Fibroblast of mammary gland (primary cell): ENCODE data around the gene TMTC1.
A peak's percentile ranks its signal among the peaks of the same experiment; 100 is the strongest.

ENCODE experiments used
- DNase-seq: peaks from one replicate; pipeline ENCODE4 v3.0.0-alpha.2; 2010; ENCODE audit warnings: low read depth
- H3K4me3 ChIP-seq: 2 replicates; pipeline ENCODE4 v1.5.1; 2011; ENCODE audit warnings: low read depth, mild to moderate bottlenecking, low read length, moderate library complexity; ENCODE audit not compliant: control insufficient read depth
- TF ChIP-seq, protein P1 (sequence below): conservative IDR thresholded peaks from 2 replicates; pipeline ENCODE4 v1.5.1; 2011; ENCODE audit warnings: low read depth, low read length, inconsistent platforms; ENCODE audit not compliant: control insufficient read depth, insufficient read depth

TMTC1 gene

GRCh38 chr12:29769162-29769858 lies 14.4 kb downstream of the TMTC1 start:
- no peak overlapping the region for H3K4me3 ChIP-seq
- DNase-seq: peak; percentile 95
- TF ChIP-seq, protein P1, sequence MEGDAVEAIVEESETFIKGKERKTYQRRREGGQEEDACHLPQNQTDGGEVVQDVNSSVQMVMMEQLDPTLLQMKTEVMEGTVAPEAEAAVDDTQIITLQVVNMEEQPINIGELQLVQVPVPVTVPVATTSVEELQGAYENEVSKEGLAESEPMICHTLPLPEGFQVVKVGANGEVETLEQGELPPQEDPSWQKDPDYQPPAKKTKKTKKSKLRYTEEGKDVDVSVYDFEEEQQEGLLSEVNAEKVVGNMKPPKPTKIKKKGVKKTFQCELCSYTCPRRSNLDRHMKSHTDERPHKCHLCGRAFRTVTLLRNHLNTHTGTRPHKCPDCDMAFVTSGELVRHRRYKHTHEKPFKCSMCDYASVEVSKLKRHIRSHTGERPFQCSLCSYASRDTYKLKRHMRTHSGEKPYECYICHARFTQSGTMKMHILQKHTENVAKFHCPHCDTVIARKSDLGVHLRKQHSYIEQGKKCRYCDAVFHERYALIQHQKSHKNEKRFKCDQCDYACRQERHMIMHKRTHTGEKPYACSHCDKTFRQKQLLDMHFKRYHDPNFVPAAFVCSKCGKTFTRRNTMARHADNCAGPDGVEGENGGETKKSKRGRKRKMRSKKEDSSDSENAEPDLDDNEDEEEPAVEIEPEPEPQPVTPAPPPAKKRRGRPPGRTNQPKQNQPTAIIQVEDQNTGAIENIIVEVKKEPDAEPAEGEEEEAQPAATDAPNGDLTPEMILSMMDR: no peak

- TF ChIP-seq, protein P1: no peak
- DNase-seq: no peak
- no peak overlapping the region for H3K4me3 ChIP-seq
These were observed 15.4 kb downstream of the TMTC1 start for GRCh38 chr12:29768372-29768771.

- DNase-seq: no peak
- TF ChIP-seq, protein P1: no peak
- H3K4me3 ChIP-seq: no peak overlapping the region
These were observed 20.4 kb downstream of the TMTC1 start for GRCh38 chr12:29763301-29763683.

GRCh38 chr12:29762637-29763300 lies 21.0 kb downstream of the TMTC1 start:
- DNase-seq: no peak
- TF ChIP-seq, protein P1: no peak
- H3K4me3 ChIP-seq: no peak overlapping the region

GRCh38 chr12:29759950-29760349 lies 23.8 kb downstream of the TMTC1 start:
- no peak for DNase-seq
- H3K4me3 ChIP-seq: no peak overlapping the region
- TF ChIP-seq, protein P1: no peak

DNA sequence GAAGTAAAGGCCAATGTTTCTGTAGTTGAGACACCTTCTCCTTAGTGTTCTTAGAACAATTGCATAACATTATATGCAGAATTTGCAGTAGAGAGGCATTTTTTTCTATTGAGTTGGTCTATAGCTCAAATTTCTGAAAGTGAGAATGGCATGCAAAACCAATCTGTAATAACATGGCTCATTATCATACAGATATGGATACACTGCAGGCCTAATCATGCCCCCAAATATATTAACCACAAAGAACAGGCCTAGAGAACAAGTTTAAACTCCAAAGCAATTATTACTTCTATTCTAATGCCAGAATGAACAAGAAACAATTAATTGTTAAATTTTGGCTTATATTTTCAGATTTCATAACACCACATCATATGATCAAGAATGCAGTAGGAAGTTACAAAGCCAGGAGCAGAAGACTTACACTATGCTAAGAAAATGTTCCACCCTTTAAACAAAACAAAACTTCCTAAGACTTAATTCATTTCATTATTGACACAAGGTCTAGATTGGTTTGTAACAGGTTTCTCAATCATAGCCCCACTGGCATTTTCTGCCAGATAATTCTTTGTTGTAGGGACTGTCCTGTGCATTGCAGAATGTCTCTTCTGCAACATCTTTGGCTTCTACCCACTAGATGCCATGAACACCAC lies 26.9 kb downstream of the TMTC1 start:
- DNase-seq: no peak
- TF ChIP-seq, protein P1: no peak
- no peak overlapping the region for H3K4me3 ChIP-seq
